HG03565 (cell line): ENCODE measurements around the gene PIGN.
"Not testable (repeated sequence)": the region's sequence is repeated elsewhere in the genome, so short reads cannot be mapped to it uniquely, and the experiment has no call there.

Experiments used
- ATAC-seq: cut with Tn5 transposase; IDR thresholded peaks from one replicate; pipeline ENCODE4 v1.9.1; 2021; ENCODE audit warnings: mild to moderate bottlenecking, moderate library complexity; ENCODE audit not compliant: unreplicated experiment

Gene PIGN

GRCh38 chr18:62182220-62182619, 4.6 kb downstream of the PIGN start:
- ATAC-seq, result no peak

GRCh38 chr18:62179213-62179612, 7.6 kb downstream of the PIGN start:
- no peak for ATAC-seq

GRCh38 chr18:62177271-62177670, 9.6 kb downstream of the PIGN start:
- no peak for ATAC-seq

GRCh38 chr18:62175521-62175920, 11.3 kb downstream of the PIGN start:
- ATAC-seq, result no peak

- ATAC-seq, result no peak
Observed at GRCh38 chr18:62172298-62172697, 14.6 kb downstream of the PIGN start.

- no peak for ATAC-seq
Observed at GRCh38 chr18:62170857-62171256, 16.0 kb downstream of the PIGN start.

- not testable (repeated sequence) for ATAC-seq
Observed at GRCh38 chr18:62166524-62166923, 20.3 kb downstream of the PIGN start.

GRCh38 chr18:62165583-62165982, 21.3 kb downstream of the PIGN start:
- ATAC-seq, result no peak

GRCh38 chr18:62164855-62165487, 21.9 kb downstream of the PIGN start:
- ATAC-seq, result no peak

- no peak for ATAC-seq
Observed at GRCh38 chr18:62164310-62164709, 22.5 kb downstream of the PIGN start.

GRCh38 chr18:62157843-62158242, 29.0 kb downstream of the PIGN start:
- no peak for ATAC-seq

GRCh38 chr18:62152844-62153243, 34.0 kb downstream of the PIGN start:
- peak; percentile 75 for ATAC-seq

GRCh38 chr18:62151068-62151771, 35.6 kb downstream of the PIGN start:
- no peak for ATAC-seq

- ATAC-seq, result no peak
Observed at GRCh38 chr18:62144338-62144737, 42.5 kb downstream of the PIGN start.

- ATAC-seq, result no peak
Observed at GRCh38 chr18:62140259-62140658, 46.6 kb downstream of the PIGN start.

GRCh38 chr18:62138461-62139235, 48.2 kb downstream of the PIGN start:
- no peak for ATAC-seq

- peak; percentile 55 for ATAC-seq
Observed at GRCh38 chr18:62131301-62131909, 55.5 kb downstream of the PIGN start.

GRCh38 chr18:62128157-62128556, 58.7 kb downstream of the PIGN start:
- ATAC-seq, result no peak

- no peak for ATAC-seq
Observed at GRCh38 chr18:62126737-62127136, 60.1 kb downstream of the PIGN start.

GRCh38 chr18:62125702-62126101, 61.2 kb downstream of the PIGN start:
- no peak for ATAC-seq

GRCh38 chr18:62122330-62122729, 64.5 kb downstream of the PIGN start:
- ATAC-seq, result no peak
